ENCODE measurements around the gene MRPL20. TPM values are rescaled to one million over a fixed set of nuclear protein-coding genes. Genes with fewer than 3 reads are reported as not detected.

MRPL20 gene
- total and polyA plus RNA-seq, 2 donors (not counting 3 experiments of a cell fraction or from before 2014, with no cell fraction given): 134 to 152 TPM

GRCh38 chr1:1442069-1442770 is 35.1 kb upstream of the MRPL20 start:
- no peak overlapping the region for H3K4me2 ChIP-seq (ENCODE audit: insufficient read depth, low read length)
- no peaks in the 10 kb centered on the region for H4K20me1 ChIP-seq (replicated peaks; ENCODE audit: control insufficient read depth, extremely low read depth, insufficient read depth, low read length)
- POLR2A ChIA-PET: no interaction called here
- no peak overlapping the region for H3K9ac ChIP-seq (replicated peaks; ENCODE audit: extremely low read depth, insufficient read depth, low read length)
- H3K9me3 ChIP-seq (replicated peaks; ENCODE audit: control insufficient read depth, insufficient read depth, low read length): no peaks in the 10 kb centered on the region
- BruUV-seq (replicated peaks): no TSS peak
- TF ChIP-seq EZH2 (IDR thresholded peaks at IDR 0.05; ENCODE audit: borderline replicate concordance, low read depth, low read length, severe bottlenecking) (no peak), GATA2 (IDR thresholded peaks at IDR 0.05; ENCODE audit: insufficient read depth, insufficient read length, low read depth, low read length) (no peak), FOS (IDR thresholded peaks at IDR 0.05; ENCODE audit: borderline replicate concordance, insufficient read depth, low read length) (no peak), POLR2A (IDR thresholded peaks at IDR 0.05; ENCODE audit: low read depth, low read length) (no peak), CTCF (IDR thresholded peaks at IDR 0.05; ENCODE audit: extremely low read depth in 1 of 2, insufficient read depth in 1 of 2, low read depth in 1 of 2, low read length in 2 of 2) (no peak), MYC (IDR thresholded peaks at IDR 0.05; ENCODE audit: low read depth, low read length) (no peak)
- no peaks in the 10 kb centered on the region for H3K9me1 ChIP-seq (replicated peaks; ENCODE audit: control insufficient read depth, extremely low read depth, insufficient read depth, low read length)
- no peaks in the 10 kb centered on the region for H3K4me1 ChIP-seq (ENCODE audit: control insufficient read depth, extremely low read depth, insufficient read depth, low read length)
- dilution Hi-C loops (cut with MboI; ENCODE audit: extremely low pct_ligation_motif_present, low sequenced_read_pairs) (no loop called here), intact Hi-C loops (cut with micrococcal nuclease) (no loop called here)
- DNase-seq (ENCODE audit: low read depth, low spot score) (no peak), FAIRE-seq (no peak)
- no peaks in the 10 kb centered on the region for H3K36me3 ChIP-seq (ENCODE audit: control insufficient read depth in 2 of 2, extremely low read depth in 1 of 2, insufficient read depth in 2 of 2, low read length in 2 of 2)
- no peak overlapping the region for H3K27ac ChIP-seq (ENCODE audit: insufficient read depth, low read depth, low read length)
- H2AFZ ChIP-seq (ENCODE audit: low read depth, low read length): no peak overlapping the region
- H3K79me2 ChIP-seq (ENCODE audit: control insufficient read depth, insufficient read depth, low read length): no peaks in the 10 kb centered on the region
- no peak overlapping the region for H3K4me3 ChIP-seq (replicated peaks in 1 of 3; ENCODE audit: insufficient read depth in 1 of 3, low read depth in 1 of 3, low read length in 3 of 3)
- no peaks in the 10 kb centered on the region for H3K27me3 ChIP-seq (ENCODE audit: control insufficient read depth in 2 of 2, insufficient read depth in 2 of 2, low read length in 2 of 2)
- CTCF ChIA-PET: interaction anchor here (0.5 to 4.4 kb wide), 8 partner anchors 12 to 502 kb away, joined by 3 to 31 read pairs (median 8); partner anchors contain the start of genes AURKAIP1 and CCNL2
